ENCODE measurements around the gene RTN4RL1. TPM values are rescaled to one million over a fixed set of nuclear protein-coding genes. Genes with fewer than 3 reads are reported as not detected.

The RTN4RL1 gene
- total RNA-seq, 2 donors from 2014 or later: 5.4 to 8.0 TPM

DNA sequence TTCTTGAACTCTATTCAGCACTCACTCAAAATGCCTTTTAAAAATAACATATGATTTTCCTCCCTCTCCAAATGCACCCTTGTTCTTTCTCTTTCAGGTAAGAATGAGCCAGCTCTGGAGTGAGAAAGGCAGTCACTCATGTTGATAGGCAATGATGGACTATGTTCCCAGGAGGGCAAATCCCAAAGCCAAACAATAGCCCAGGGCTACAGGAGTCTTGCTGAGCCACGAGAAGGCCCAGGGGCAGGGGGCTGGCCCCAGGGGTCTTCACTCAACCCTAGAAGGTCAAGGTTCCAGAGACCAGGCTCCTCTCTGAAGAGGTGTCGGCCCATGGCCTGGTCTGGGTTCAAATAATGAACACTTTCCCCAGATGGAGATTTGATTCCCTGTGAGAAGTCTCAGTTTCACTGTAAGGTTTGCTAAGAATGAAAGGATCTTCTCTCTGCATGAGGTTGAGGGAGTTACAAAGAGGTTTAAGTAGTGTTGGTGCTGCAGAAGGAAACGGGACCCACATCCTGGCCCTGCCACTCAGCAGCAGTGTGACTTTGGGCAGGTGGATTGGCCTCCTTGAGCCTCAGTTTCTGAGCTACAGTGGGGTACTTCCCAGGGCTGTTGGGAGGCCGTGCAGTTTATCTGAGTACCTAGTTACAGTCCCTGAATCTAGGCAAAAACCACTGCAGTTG is 49.0 kb downstream of the RTN4RL1 start:
- Histone ChIP-seq H3K27ac (no peak overlapping the region), H3K4me1 (ENCODE audit: control insufficient read depth in 1 of 2, low read depth in 2 of 2) (no peaks in the 10 kb centered on the region), H3K4me3 (no peak overlapping the region), H3K36me3 (no peaks in the 10 kb centered on the region), H3K9me3 (no peaks in the 10 kb centered on the region), H3K27me3 (replicated peaks; ENCODE audit: insufficient read depth) (no peaks in the 10 kb centered on the region)
- ATAC-seq (ENCODE audit: insufficient number of reproducible peaks, low FRiP score, low read depth) (no peak), DNase-seq (ENCODE audit: low spot score) (no peak)
- TF ChIP-seq CTCF (IDR thresholded peaks at IDR 0.05): no peak

GRCh38 chr17:1975573-1975972 is 49.6 kb downstream of the RTN4RL1 start:
- TF ChIP-seq CTCF (IDR thresholded peaks at IDR 0.05): no peak
- Histone ChIP-seq H3K9me3 (no peaks in the 10 kb centered on the region), H3K27me3 (replicated peaks; ENCODE audit: insufficient read depth) (no peaks in the 10 kb centered on the region), H3K4me1 (ENCODE audit: control insufficient read depth in 1 of 2, low read depth in 2 of 2) (no peaks in the 10 kb centered on the region), H3K27ac (no peak overlapping the region), H3K36me3 (no peaks in the 10 kb centered on the region), H3K4me3 (no peak overlapping the region)
- ATAC-seq (ENCODE audit: insufficient number of reproducible peaks, low FRiP score, low read depth) (no peak), DNase-seq (ENCODE audit: low spot score) (no peak)

- H3K4me1 ChIP-seq (ENCODE audit: control insufficient read depth in 1 of 2, low read depth in 2 of 2): no peaks in the 10 kb centered on the region
- H3K4me3 ChIP-seq: no peak overlapping the region
- TF ChIP-seq CTCF (IDR thresholded peaks at IDR 0.05): no peak
- no peaks in the 10 kb centered on the region for H3K36me3 ChIP-seq
- no peaks in the 10 kb centered on the region for H3K9me3 ChIP-seq
- ATAC-seq (ENCODE audit: insufficient number of reproducible peaks, low FRiP score, low read depth): no peak
- no peak overlapping the region for H3K27ac ChIP-seq
- H3K27me3 ChIP-seq (replicated peaks; ENCODE audit: insufficient read depth): no peaks in the 10 kb centered on the region
- DNase-seq (ENCODE audit: low spot score): no peak
Measured at GRCh38 chr17:1972487-1973160, 52.5 kb downstream of the RTN4RL1 start.

GRCh38 chr17:1970843-1971384 is 54.2 kb downstream of the RTN4RL1 start:
- DNase-seq (ENCODE audit: low spot score) (no peak), ATAC-seq (ENCODE audit: insufficient number of reproducible peaks, low FRiP score, low read depth) (no peak)
- no peak for TF ChIP-seq CTCF (IDR thresholded peaks at IDR 0.05)
- Histone ChIP-seq H3K27me3 (replicated peaks; ENCODE audit: insufficient read depth) (no peaks in the 10 kb centered on the region), H3K36me3 (no peaks in the 10 kb centered on the region), H3K9me3 (no peaks in the 10 kb centered on the region), H3K4me1 (ENCODE audit: control insufficient read depth in 1 of 2, low read depth in 2 of 2) (no peaks in the 10 kb centered on the region), H3K4me3 (no peak overlapping the region), H3K27ac (no peak overlapping the region)

- Histone ChIP-seq H3K36me3 (no peaks in the 10 kb centered on the region), H3K27me3 (replicated peaks; ENCODE audit: insufficient read depth) (no peaks in the 10 kb centered on the region), H3K9me3 (no peaks in the 10 kb centered on the region), H3K27ac (no peak overlapping the region), H3K4me1 (ENCODE audit: control insufficient read depth in 1 of 2, low read depth in 2 of 2) (no peaks in the 10 kb centered on the region), H3K4me3 (no peak overlapping the region)
- ATAC-seq (ENCODE audit: insufficient number of reproducible peaks, low FRiP score, low read depth) (peak; percentile 17), DNase-seq (ENCODE audit: low spot score) (no peak)
- no peak for TF ChIP-seq CTCF (IDR thresholded peaks at IDR 0.05)
Measured at GRCh38 chr17:1969712-1970111, 55.4 kb downstream of the RTN4RL1 start.
